Keratinocyte (primary cell): ENCODE results near the gene ICA1L. TPM values are rescaled to one million over a fixed set of nuclear protein-coding genes. Genes with fewer than 3 reads are reported as not detected.

Experiments used
- DNase-seq: peaks from one replicate; pipeline ENCODE4 v3.0.0-alpha.2; 2011; ENCODE audit warnings: low read depth, missing footprints, low spot score
- FAIRE-seq: peaks from 2 replicates; lab custom pipeline; 2011; peaks lifted over from hg19 to GRCh38; lab: Jason Lieb, UNC
- H2AFZ ChIP-seq: 2 replicates; pipeline ENCODE4 v1.6.0; 2012; ENCODE audit warnings: low read length, control low read depth, inconsistent platforms; ENCODE audit not compliant: control insufficient read depth
- H3K27ac ChIP-seq: 2 replicates; pipeline ENCODE4 v1.5.1; 2011; ENCODE audit warnings: low read length; ENCODE audit not compliant: control insufficient read depth, insufficient read depth
- H3K27me3 ChIP-seq: 3 replicates; pipeline ENCODE4 v1.6.0; 2011; ENCODE audit warnings: low read length; ENCODE audit not compliant: control insufficient read depth, insufficient read depth; ENCODE audit errors: extremely low read depth
- H3K36me3 ChIP-seq, 2 experiments: 2 replicates in 1 of 2; 3 replicates in 1 of 2; pipeline ENCODE4 v1.5.1; 2011; ENCODE audit warnings: low read length in 2 of 2, mild to moderate bottlenecking in 1 of 2; ENCODE audit not compliant: control insufficient read depth in 2 of 2, insufficient read depth in 2 of 2; ENCODE audit errors: extremely low read depth in 1 of 2
- H3K4me1 ChIP-seq: 3 replicates; pipeline ENCODE4 v1.5.1; 2011; ENCODE audit warnings: low read length; ENCODE audit not compliant: control insufficient read depth, insufficient read depth; ENCODE audit errors: extremely low read depth
- H3K4me2 ChIP-seq: 3 replicates; pipeline ENCODE4 v1.6.0; 2011; ENCODE audit warnings: low read depth, low read length; ENCODE audit not compliant: control insufficient read depth, insufficient read depth; ENCODE audit errors: extremely low read depth
- H3K4me3 ChIP-seq, 3 experiments: fragments of 200-600 bp in 1 of 3; sonication (generic) in 1 of 3; 2 replicates in 2 of 3; 3 replicates in 1 of 3; pipeline ENCODE4 v1.5.1; 2011 to 2016; ENCODE audit warnings: low read length in 3 of 3, mild to moderate bottlenecking in 3 of 3, control low read depth in 2 of 3, inconsistent platforms in 1 of 3, low read depth in 1 of 3, mixed read lengths in 1 of 3, mixed run types in 1 of 3, moderate library complexity in 1 of 3; ENCODE audit not compliant: control insufficient read depth in 2 of 3, insufficient read depth in 2 of 3; ENCODE audit errors: extremely low read depth in 1 of 3
- H3K79me2 ChIP-seq: 2 replicates; pipeline ENCODE4 v1.6.0; 2012; ENCODE audit warnings: low read length; ENCODE audit not compliant: control insufficient read depth, insufficient read depth
- H3K9ac ChIP-seq: 3 replicates; pipeline ENCODE4 v1.6.0; 2011; ENCODE audit warnings: low read length; ENCODE audit not compliant: control insufficient read depth, insufficient read depth; ENCODE audit errors: extremely low read depth
- H3K9me1 ChIP-seq: 3 replicates; pipeline ENCODE4 v1.6.0; 2011; ENCODE audit warnings: low read length; ENCODE audit not compliant: control insufficient read depth, insufficient read depth; ENCODE audit errors: extremely low read depth
- H3K9me3 ChIP-seq: 2 replicates; pipeline ENCODE4 v1.5.1; 2012; ENCODE audit warnings: low read depth, low read length; ENCODE audit not compliant: control insufficient read depth
- H4K20me1 ChIP-seq: 3 replicates; pipeline ENCODE4 v1.6.0; 2011; ENCODE audit warnings: low read length; ENCODE audit not compliant: control insufficient read depth, insufficient read depth; ENCODE audit errors: extremely low read depth
- EZH2 ChIP-seq: IDR thresholded peaks from one replicate; pipeline ENCODE4 v1.6.1; 2012; ENCODE audit warnings: inconsistent platforms, mild to moderate bottlenecking, low read length, moderate library complexity
- dilution Hi-C: fragments of 300-500 bp; cut with MboI; formaldehyde crosslinking; loops from one replicate; pipeline ENCODE4 v1.7.0; 2020; ENCODE audit warnings: low sequenced_read_pairs; ENCODE audit not compliant: extremely low pct_ligation_motif_present
- polyA plus RNA-seq, 5 experiments: library from polyadenylated mRNA; depleted of rRNA in 3 of 5; stranded (reverse) in 3 of 5; stranded (forward) in 1 of 5; unstranded in 1 of 5; fragments of >200 nt; gene quantifications; 1 replicate in 1 of 5; 2 replicates in 3 of 5; 3 replicates in 1 of 5; pipeline versions ENCODE4 v1.2.1 to v1.2.3, GENCODE V29; 2011 to 2012; ENCODE audit warnings: missing spikeins in 2 of 5, low read depth in 1 of 5, low replicate concordance in 1 of 5
- TF ChIP-seq, protein P1 (sequence below), 3 experiments: IDR thresholded peaks in 1 of 3; conservative IDR thresholded peaks in 1 of 3; optimal IDR thresholded peaks in 1 of 3; 2 replicates in 2 of 3; 3 replicates in 1 of 3; pipeline versions ENCODE3 to v1.5.1; 2011; ENCODE audit warnings: low read length in 3 of 3, mild to moderate bottlenecking in 3 of 3, moderate library complexity in 2 of 3, control low read depth in 1 of 3, inconsistent platforms in 1 of 3; ENCODE audit not compliant: insufficient read depth in 2 of 3; ENCODE audit errors: extremely low read depth in 1 of 3

The ICA1L gene
- polyA plus RNA-seq, 1 donor (not counting 4 experiments of a cell fraction or from before 2014, with no cell fraction given): 2.2 TPM

DNA sequence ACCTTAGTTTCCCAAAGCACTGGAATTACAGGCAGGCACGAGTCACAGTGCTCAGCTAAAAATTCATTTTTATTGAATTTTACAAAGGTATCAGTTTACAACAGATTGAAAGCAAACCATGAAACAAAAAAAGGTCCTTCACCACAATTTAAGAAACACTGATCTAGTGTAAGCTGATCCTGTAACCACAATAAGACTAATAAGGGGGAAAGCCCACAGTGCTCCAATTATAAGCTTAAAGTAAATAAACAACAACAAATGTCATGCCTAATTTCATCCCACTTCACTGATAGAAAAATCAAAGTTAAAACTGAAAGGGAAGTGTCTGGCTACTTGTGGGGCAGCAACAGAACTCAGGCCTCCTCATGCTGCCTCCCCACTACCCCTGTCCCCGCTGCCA, 49.2 kb downstream of the ICA1L start:
- H3K9me3 ChIP-seq: no peaks in the 10 kb centered on the region
- H3K36me3 ChIP-seq: no peaks in the 10 kb centered on the region
- no peaks in the 10 kb centered on the region for H3K27me3 ChIP-seq
- no peak overlapping the region for H3K4me2 ChIP-seq
- H3K27ac ChIP-seq: no peak overlapping the region
- no peaks in the 10 kb centered on the region for H3K4me1 ChIP-seq
- no peaks in the 10 kb centered on the region for H4K20me1 ChIP-seq
- TF ChIP-seq, protein P1, sequence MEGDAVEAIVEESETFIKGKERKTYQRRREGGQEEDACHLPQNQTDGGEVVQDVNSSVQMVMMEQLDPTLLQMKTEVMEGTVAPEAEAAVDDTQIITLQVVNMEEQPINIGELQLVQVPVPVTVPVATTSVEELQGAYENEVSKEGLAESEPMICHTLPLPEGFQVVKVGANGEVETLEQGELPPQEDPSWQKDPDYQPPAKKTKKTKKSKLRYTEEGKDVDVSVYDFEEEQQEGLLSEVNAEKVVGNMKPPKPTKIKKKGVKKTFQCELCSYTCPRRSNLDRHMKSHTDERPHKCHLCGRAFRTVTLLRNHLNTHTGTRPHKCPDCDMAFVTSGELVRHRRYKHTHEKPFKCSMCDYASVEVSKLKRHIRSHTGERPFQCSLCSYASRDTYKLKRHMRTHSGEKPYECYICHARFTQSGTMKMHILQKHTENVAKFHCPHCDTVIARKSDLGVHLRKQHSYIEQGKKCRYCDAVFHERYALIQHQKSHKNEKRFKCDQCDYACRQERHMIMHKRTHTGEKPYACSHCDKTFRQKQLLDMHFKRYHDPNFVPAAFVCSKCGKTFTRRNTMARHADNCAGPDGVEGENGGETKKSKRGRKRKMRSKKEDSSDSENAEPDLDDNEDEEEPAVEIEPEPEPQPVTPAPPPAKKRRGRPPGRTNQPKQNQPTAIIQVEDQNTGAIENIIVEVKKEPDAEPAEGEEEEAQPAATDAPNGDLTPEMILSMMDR (optimal IDR thresholded peaks at IDR 0.05 in 1 of 3, IDR thresholded peaks at IDR 0.05 in 1 of 3, conservative IDR thresholded peaks at IDR 0.05 in 1 of 3; ENCODE audit: extremely low read depth in 1 of 3, insufficient read depth in 2 of 3, low read length in 3 of 3): no peak
- no peak for TF ChIP-seq EZH2
- no peaks in the 10 kb centered on the region for H3K9me1 ChIP-seq
- H3K4me3 ChIP-seq: no peak overlapping the region
- no peak overlapping the region for H2AFZ ChIP-seq
- DNase-seq (no peak), FAIRE-seq (no peak)
- H3K9ac ChIP-seq: no peak overlapping the region
- dilution Hi-C loops: no loop called here
- H3K79me2 ChIP-seq: no peaks in the 10 kb centered on the region

DNA sequence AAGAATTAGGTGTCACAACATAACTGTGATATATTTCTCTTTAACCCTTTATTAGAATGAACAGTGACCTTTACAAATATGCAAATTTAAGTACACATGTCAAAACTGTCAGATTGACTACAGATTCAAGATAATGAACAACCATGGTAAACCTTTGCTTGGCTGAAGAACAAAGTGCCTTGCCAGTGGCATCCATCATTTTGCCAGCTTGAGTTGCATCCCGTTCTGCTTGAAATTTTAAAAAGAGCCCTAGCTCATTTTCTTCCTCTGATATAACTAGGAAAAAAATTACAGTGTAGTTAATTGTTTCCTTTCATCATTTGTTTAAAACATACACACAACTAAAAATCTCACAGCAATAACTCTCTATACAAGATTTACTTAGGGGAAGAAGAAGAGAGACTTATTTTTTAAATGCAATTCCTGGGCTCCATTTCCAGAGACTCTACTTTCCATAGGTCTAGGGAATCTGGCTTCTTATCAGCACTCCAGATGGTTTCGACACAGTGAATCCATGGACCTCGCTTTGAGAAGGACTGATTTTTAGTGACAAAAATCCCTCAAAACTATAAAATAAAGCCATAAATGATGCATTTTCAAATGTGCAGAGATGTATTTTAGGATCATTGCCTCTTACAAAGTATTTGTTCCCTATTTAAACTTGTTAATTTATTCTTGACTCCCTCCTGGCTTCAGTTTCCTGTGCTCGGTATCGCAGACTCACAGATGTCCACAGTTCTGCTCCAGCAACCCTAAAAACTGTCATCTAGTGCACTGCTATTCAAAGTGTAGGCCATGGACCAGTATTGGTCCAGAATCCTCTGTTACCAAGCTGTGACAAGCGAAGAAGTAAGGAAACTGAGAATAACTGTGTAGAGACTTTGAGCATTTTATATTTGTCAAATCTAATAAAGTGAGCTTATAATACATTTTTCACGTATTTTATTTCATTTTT, 50.1 kb downstream of the ICA1L start:
- H3K4me1 ChIP-seq: no peaks in the 10 kb centered on the region
- no peaks in the 10 kb centered on the region for H3K9me3 ChIP-seq
- H3K27me3 ChIP-seq: no peaks in the 10 kb centered on the region
- DNase-seq (no peak), FAIRE-seq (no peak)
- TF ChIP-seq, protein P1 (optimal IDR thresholded peaks at IDR 0.05 in 1 of 3, IDR thresholded peaks at IDR 0.05 in 1 of 3, conservative IDR thresholded peaks at IDR 0.05 in 1 of 3; ENCODE audit: extremely low read depth in 1 of 3, insufficient read depth in 2 of 3, low read length in 3 of 3): no peak
- no peak for TF ChIP-seq EZH2
- H3K4me3 ChIP-seq: no peak overlapping the region
- no peaks in the 10 kb centered on the region for H3K9me1 ChIP-seq
- no peaks in the 10 kb centered on the region for H4K20me1 ChIP-seq
- dilution Hi-C loops: no loop called here
- H3K4me2 ChIP-seq: no peak overlapping the region
- no peaks in the 10 kb centered on the region for H3K79me2 ChIP-seq
- H3K27ac ChIP-seq: no peak overlapping the region
- H3K9ac ChIP-seq: no peak overlapping the region
- no peak overlapping the region for H2AFZ ChIP-seq
- no peaks in the 10 kb centered on the region for H3K36me3 ChIP-seq
